ENCODE results near the gene BBS2.
"Not testable (repeated sequence)": the region's sequence is repeated elsewhere in the genome, so short reads cannot be mapped to it uniquely, and the experiment has no call there.

BBS2 gene

GRCh38 chr16:56532714-56533113, 12.9 kb upstream of the BBS2 start:
- intact Hi-C loops (cut with DNase I): no loop called here
- no peak for DNase-seq

DNA sequence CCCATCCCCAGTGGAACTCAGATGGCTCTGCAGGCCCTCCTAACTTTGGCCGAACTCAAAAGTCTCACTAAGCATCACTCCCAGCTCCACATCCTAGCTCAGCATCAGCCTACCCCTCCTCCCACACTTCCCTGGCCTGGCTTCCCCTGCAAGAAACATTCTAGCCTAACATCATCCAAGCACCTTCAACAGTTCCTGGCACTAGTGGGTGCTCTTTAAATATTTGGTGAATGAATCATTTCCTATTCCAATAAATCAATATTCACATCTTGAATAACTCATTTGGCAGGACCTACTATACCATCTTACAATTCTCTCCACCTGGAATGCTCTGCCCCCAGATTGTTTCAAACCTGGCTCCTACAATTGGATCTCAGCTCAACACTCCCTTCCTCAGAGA, 11.0 kb upstream of the BBS2 start:
- DNase-seq: no peak
- intact Hi-C loops (cut with DNase I): no loop called here

DNA sequence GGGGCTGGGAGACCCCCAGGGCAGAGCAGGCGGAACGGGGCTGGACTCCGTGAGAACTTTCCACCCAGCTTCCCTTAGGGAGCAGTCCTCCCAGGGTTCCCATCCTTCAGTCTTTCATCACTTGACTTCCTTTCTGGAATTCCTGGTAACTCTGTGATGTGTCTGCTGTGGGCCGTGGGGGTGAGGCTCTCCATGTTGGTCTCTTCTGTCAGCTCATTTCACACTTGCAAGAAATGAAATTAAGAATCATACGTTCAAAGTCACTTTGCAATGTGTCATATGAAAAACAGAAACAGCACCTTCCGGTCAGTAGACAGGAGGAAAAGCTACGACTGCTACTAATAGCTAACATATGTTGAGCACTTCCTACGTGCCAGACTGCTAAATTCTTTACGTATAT, 5.4 kb upstream of the BBS2 start:
- intact Hi-C loops (cut with DNase I): no loop called here
- no peak for DNase-seq

DNA sequence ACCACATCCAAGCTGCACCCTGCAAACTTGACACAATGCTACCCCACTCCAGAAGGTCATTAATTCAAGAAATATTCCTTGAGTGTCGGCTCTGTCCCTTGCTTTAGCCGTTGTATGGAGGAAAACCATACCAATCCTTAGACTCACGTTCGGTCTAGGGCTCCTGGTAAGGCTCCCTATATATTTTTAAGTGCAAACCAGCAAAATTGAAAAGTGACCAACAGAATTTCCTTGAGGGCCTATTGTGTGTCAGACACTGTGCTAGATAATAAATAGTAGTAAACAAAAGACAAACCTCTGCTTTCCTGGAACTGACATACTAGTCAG, 390 bp upstream of the BBS2 start:
- DNase-seq: no peak
- intact Hi-C loops (cut with DNase I): no loop called here

DNA sequence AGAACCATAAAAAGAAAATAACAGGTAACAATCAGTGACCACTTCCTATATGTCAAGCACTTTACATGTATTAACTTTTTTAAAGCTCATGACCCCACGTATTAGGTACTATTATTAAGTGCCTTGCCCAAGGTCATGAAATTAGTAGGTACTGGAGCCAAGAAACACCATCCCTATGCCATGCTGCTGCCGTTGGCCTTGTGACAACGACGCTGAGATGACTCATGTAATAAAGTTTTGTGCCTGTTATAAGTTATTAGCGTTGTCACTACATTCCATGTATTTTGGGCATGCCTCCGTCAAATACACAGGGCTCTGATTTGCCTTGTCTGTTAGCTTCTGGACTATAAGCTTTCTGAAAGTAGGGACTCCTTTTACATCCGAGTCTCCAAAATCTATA, 1.4 kb downstream of the BBS2 start:
- DNase-seq: no peak
- intact Hi-C loops (cut with DNase I): no loop called here

DNA sequence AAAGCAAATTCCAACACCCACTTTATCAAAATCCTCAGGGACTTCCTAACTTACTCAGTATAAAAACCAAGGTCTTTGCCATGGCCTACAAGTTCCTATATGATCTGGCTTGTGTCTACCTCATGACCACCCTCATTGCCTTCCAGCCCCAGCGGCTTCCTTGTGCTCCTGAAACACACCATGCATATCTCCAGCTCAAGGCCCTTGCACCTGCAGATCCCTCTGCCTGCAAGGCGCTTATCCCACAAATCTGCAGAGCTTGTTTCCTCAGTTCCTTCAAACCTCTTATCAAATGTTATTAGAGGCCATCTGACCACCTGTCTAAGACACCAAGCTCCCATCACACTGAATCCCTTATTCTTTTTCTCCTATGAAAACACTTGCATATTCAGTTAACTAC, 2.6 kb downstream of the BBS2 start:
- no peak for DNase-seq
- intact Hi-C loops (cut with DNase I): no loop called here

DNA sequence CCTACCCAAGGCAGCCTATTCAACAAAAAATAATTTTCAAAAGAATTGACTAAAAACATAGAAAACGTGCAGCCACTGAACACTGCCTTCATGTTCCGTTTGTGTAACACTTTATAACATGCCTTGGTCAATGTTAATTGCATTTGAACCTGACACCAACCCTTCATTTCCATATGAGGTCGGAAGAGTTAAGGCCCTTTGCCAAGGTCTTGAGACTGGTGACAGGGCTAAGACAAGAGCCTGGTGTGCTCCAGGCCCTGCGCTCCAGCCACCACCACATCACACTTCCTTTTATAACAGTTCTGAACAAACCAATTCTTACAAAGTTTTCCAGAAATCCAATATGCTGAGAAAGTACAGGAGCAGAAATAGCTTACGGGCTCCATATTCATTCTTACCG, 4.2 kb downstream of the BBS2 start:
- intact Hi-C loops (cut with DNase I): loop anchor here (2.0 kb wide), 1 partner anchor 85 kb away; no protein-coding TSS in a partner anchor
- DNase-seq: no peak

GRCh38 chr16:56514845-56515244, 5.0 kb downstream of the BBS2 start:
- no peak for DNase-seq
- intact Hi-C loops (cut with DNase I): loop anchor here (1.0 to 2.0 kb wide), 2 partner anchors 86 to 187 kb away; no protein-coding TSS in a partner anchor

DNA sequence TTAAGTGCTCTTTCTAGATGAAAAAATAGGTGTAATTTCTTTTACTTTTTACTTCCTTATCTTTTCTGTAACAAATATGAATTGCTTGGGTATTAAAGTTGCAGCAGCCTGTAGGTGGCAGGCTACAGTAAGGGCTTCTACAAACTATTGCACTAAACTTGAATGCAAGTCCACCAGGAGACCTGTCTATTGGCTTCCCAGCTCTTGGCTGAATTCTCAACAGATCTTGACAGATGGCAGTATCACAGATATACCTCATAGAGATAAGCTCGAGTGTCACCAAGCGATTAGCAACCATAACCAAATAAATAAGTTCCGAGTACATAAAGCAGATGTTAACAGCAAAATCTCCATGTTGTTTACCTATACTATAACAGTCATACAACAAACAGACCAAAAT, 5.9 kb downstream of the BBS2 start:
- intact Hi-C loops (cut with DNase I): loop anchor here (1.0 to 2.0 kb wide), 2 partner anchors 87 to 188 kb away; no protein-coding TSS in a partner anchor
- DNase-seq: peak in 4 of 10 donors; percentile 25 to 69 (median 54)

- no peak for DNase-seq
- intact Hi-C loops (cut with DNase I): no loop called here
Observed at GRCh38 chr16:56513091-56513490, 6.7 kb downstream of the BBS2 start.

DNA sequence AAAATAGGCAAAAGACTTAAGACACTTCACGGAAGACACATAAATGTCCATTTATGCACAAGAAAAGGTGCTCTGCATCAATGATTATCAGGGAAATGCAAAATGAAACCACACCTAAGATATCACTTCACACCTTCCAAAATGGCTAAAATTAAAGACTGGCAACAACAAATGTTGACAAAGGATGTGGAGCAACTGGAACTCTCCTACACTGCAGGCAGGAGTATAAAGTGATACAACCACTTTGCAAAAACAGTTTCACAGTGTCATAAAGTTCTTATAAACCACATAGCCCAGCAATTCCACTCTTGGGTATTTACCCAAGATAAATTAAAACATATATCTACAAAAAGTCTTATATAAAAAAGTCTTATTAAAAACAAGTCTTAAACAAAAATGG, 7.8 kb downstream of the BBS2 start:
- DNase-seq: no peak
- intact Hi-C loops (cut with DNase I): no loop called here

- intact Hi-C loops (cut with DNase I): no loop called here
- DNase-seq: no peak
Observed at GRCh38 chr16:56510544-56510943, 9.3 kb downstream of the BBS2 start.

DNA sequence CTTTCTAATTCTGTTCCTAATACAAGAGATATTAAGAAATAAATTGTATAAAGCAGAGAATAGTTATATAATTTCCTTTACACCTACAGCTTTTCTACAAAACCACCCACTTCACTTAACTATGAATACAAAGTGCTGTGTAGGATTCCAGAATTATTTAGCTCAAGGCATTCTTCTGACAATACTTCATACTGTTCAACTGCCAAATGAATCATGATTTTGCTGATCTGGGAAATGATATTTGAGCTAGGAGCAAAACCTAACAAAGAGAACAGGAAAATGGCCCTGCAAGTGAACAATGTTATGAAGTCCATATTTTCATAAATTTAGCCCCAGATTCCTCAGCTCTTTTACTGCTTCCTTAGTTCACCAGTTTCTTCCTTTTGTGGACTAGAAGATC, 12.9 kb downstream of the BBS2 start:
- intact Hi-C loops (cut with DNase I): no loop called here
- no peak for DNase-seq

GRCh38 chr16:56505181-56505580, 14.6 kb downstream of the BBS2 start:
- intact Hi-C loops (cut with DNase I): no loop called here
- no peak for DNase-seq

- intact Hi-C loops (cut with DNase I): no loop called here
- no peak for DNase-seq
Observed at GRCh38 chr16:56493815-56494214, 26.0 kb downstream of the BBS2 start.

- intact Hi-C loops (cut with DNase I): no loop called here
- no peak for DNase-seq
Observed at GRCh38 chr16:56493126-56493525, 26.7 kb downstream of the BBS2 start.

- intact Hi-C loops (cut with DNase I): no loop called here
- DNase-seq: no peak
Observed at GRCh38 chr16:56491657-56492261, 28.1 kb downstream of the BBS2 start.

GRCh38 chr16:56488868-56489267, 31.0 kb downstream of the BBS2 start:
- intact Hi-C loops (cut with DNase I); DNase-seq: not testable (repeated sequence)

DNA sequence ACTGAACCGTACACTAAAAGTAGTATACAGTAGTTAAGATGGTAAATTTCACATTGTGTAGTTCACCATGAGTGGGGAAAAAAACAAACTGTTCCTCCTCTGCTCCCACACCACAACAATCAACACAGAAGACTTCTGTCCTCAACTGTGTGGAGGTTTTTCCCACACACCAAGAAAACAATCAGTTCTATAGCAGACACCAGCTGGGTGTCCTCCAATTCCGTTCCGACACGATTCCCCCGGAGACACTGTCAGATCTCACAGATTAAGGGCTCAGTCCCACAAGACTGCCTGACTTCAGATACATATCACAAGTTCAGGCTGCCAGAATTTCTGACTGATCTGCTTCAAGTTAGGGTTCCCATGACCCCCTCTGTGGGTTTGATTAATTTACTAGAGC, 31.8 kb downstream of the BBS2 start:
- DNase-seq: peak in 8 of 10 donors; percentile 39 to 89 (median 52)
- intact Hi-C loops (cut with DNase I): no loop called here

- DNase-seq: no peak
- intact Hi-C loops (cut with DNase I): no loop called here
Observed at GRCh38 chr16:56483394-56483793, 36.4 kb downstream of the BBS2 start.

GRCh38 chr16:56482683-56483236, 37.1 kb downstream of the BBS2 start:
- no peak for DNase-seq

GRCh38 chr16:56481468-56482122, 38.2 kb downstream of the BBS2 start:
- intact Hi-C loops (cut with DNase I): no loop called here
- DNase-seq: no peak

More at GRCh38 chr16:56482683-56483236, 37.1 kb downstream of the BBS2 start:
- intact Hi-C loops (cut with DNase I): no loop called here

Measured in posterior cingulate gyrus (tissue), 11 donors.